HG03159 (cell line): ENCODE measurements around the gene CMIP.
A peak's percentile ranks its signal among the peaks of the same experiment; 100 is the strongest.

Experiments
- ATAC-seq: cut with Tn5 transposase; IDR thresholded peaks from one replicate; pipeline ENCODE4 v1.9.1; 2021; ENCODE audit warnings: mild to moderate bottlenecking, moderate library complexity; ENCODE audit not compliant: unreplicated experiment

Gene CMIP

DNA sequence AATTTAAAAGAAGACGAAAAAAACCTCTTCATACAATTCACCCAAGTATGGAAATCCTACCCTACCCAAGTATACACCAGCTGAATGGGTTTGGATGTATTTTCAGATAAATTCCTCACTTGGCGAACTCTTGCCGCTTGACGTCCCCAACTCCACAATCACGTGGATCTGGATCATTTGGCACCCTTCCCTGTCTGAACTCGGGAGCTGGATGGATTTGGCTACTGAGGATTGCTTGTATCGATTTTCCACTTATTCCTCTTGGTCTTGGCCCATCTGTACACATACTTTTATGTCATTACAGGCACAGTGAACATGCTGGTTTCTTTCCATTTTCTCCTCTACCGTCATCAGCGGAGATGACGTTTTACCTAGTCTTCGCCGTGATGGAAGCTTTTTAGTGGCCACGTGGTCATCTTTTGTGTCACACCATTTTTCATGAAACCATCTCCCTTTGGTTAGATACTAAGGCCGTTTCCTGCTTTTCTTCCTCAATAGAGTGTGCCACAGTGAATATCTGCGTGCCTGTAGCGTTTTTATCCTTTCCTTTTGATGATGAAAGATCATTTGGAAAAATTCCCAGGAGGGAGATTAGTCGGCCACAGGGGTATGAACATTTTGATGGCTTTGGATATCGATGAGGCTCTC lies 47.1 kb downstream of the CMIP start:
- ATAC-seq, result no peak

DNA sequence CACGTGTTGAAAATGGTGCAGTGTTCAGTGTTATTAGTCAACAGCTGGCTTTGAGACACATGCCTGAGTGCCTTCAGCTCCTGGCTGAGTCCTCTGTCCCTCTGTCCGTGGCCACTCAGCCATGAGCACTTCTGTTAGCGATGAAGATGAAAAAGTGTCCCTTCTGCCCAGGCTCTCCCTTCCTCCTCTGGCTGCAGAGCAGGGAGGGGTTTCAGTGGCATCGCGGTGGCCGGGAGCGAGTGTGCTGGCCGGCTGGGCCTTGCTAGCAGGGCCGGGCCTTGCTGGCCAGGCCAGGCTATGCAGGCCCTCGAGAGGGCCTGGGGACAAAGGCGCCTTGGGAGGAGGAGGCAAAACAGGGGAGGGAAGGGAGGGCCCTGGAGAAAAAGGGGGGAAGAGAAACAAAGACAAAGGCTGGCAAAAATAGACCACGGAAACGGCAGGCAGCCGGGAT lies 47.7 kb downstream of the CMIP start:
- no peak for ATAC-seq

DNA sequence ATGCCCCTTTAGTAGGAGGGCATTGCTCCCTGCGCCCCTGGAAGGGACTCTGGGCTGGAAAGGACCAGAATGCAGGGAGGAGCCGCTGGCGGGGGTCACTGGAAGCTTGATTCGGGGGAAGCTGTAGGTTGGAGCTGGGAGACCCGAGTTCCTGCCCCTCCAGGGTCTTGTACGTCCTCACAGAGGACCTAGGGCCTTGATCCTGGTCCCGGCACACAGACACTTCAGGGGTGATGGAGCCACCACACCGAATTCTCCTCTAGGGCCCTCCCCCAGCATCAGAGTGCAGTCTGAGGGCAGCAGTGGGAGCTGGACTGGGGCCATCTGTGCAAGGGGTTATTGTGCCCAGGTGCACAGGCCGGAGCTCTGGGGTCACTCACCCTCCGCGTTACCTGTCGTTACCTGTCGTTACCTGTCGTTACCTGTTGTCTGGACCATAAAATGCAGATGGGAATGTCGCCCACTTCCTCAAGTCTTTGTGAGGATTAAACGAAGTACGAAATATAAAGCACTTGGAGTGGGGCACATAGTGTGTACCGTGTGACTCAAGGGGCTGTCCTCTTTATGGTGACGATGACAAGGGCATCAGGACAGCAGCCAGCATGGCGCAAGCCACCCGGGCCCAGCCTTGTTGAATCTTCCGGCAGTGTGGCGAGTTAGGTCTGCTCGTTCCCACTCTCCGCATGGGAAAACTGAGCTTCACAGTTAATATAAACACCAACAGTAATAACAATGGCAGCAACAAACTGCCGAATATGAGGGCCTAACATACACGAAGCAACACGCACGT lies 48.6 kb downstream of the CMIP start:
- ATAC-seq, result no peak

GRCh38 chr16:81493755-81494433 lies 49.3 kb downstream of the CMIP start:
- ATAC-seq, result no peak

DNA sequence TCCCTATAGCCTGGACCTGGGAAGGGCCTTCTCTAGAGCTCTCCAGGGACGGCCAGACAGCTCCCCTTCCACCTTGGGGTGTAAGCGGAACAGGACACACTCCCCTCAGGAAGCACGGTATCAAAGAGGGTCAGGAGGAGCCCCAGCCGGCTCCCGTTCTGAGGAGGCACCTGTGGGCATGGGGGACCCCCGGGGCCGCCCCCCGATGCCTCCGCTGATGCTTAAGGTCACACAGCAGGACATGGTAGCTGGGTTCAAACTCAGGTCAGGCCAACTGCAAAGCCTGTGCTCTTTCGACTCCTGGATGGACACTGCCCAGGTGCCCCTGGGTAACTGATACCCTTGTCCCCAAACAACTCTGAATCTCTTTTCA lies 49.8 kb downstream of the CMIP start:
- ATAC-seq, result no peak

DNA sequence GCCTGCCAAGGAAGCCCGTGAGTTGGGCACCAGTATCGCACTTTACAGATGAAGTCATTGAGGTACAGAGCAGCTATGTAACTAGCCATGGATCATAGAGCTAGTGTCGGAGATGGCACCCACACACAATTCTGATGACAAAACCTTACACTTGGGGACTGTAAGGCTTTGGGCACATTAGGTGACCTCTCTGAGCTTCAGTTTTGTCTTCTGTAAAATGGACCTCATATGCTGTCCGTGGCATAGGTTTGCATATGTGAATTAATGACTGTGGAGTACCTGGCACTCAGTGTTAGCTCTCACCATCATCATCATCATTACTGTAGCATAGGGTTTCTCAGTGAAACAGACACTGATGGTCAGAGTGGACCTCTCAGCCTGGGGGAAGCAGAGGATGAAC lies 50.3 kb downstream of the CMIP start:
- ATAC-seq, result no peak

GRCh38 chr16:81495321-81496234 lies 51.0 kb downstream of the CMIP start:
- ATAC-seq, result no peak

- no peak for ATAC-seq
Observed at GRCh38 chr16:81496321-81496720, 51.7 kb downstream of the CMIP start.

DNA sequence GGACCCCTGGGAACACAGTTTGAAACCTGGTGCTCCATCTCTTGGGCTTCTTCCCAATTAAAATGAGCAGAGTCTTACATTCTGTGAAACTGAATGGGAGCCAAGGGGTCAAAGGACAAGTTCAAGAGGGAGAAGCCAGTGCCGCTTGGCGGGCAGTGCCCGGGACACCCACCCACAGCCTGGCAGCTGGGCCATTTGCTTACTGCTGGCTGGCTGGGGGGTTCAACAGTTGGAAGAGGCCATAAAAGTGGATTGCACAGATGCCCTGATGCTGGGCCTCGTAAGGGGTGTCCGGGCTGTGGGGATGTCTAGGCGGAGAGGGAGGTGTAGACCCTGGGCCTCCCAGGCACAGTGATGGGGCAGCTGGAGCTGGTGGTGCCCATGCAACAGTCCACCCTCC lies 52.1 kb downstream of the CMIP start:
- ATAC-seq, result no peak

DNA sequence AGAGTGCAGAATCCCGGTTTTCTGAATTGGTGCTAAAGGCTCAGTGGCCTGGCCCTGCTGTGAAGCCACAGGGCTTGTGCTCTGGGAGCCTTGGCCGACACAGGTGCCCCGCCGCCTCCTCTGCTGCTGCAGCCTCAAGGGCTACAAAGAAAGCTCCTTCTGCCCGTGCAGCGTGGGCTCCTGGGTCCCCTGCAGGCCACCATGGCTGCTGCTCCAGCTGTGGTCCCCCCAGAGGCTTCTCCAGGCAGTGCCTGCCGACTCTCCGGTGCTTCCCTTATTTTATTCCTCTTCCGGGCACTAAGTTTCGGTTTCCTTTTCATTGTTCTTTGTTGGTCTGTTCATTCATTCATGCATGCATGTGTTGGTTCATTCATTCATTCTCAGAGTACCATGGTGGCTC lies 53.1 kb downstream of the CMIP start:
- no peak for ATAC-seq

- ATAC-seq, result no peak
Observed at GRCh38 chr16:81498351-81498750, 53.7 kb downstream of the CMIP start.

DNA sequence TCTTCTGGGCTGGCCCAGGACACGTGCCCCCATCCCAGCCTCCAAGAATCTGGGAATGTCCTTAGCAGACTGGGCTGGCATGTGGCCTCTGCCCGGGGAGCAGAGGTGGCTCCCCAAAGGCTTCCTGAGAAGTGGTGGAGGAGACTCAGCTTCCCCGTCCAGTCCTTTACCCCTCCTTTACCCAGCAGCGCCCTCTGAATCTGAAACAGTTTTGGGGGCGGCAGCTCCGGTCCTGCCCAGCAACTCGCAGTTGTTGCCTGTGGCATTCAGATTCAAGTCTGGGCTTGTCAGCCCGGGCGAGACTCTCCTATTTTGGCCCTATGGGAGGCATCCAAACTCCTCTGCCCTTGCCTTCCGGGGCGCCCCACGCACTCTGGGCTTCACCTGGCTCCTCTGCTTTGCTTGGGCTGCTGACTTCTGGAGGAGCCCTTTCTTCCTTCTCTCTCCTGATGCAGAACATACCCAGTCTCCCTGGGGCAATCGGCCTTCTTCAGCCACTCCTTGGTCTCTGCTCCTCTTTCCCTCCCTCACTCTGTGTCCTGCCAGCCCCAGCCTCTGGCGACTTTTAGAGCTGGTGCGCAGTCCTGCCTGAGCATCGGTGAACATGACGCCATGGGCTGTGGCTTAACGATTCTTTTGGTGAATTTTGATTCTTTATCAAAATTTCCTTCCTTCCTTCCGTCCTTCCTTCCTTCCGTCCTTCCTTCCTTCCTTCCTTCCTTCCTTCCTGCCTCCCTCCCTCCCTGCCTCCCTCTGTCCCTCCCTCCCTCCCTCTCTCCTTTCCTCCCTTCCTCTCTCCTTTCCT lies 55.2 kb downstream of the CMIP start:
- no peak for ATAC-seq

DNA sequence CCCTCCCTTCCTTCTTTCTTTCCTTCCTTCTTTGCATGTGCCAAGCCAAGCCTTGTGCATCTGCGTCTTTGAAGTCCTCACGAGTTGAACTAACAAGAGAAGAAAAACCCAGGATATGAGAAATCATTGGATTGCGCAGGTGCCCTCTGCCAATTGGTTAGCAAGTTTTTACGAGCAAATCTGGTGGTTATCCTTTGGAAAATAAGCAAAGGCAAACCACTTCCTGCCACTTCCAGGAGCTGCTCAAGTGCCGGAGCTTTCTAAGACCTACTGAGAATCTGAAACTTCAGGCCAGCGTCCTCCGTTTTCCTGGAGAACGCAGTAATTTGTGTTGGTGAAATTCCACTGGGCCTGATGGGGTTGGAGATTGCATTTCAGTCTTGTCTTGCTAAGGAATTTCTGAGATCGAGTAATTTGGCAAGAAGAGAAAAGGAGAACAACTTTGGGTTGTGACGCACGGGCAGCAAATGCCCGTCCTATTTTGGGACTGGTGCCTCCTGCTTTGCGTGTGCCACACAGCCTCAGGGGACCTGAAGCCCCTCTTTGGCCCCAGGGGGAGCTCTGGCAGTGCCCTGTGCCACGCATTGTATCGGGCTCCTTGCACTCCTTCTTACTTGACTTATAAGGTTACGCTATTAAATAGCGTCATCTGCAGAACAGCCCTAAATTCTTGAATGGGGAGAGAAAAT lies 56.4 kb downstream of the CMIP start:
- no peak for ATAC-seq

GRCh38 chr16:81502396-81503070 lies 57.9 kb downstream of the CMIP start:
- ATAC-seq, result no peak

DNA sequence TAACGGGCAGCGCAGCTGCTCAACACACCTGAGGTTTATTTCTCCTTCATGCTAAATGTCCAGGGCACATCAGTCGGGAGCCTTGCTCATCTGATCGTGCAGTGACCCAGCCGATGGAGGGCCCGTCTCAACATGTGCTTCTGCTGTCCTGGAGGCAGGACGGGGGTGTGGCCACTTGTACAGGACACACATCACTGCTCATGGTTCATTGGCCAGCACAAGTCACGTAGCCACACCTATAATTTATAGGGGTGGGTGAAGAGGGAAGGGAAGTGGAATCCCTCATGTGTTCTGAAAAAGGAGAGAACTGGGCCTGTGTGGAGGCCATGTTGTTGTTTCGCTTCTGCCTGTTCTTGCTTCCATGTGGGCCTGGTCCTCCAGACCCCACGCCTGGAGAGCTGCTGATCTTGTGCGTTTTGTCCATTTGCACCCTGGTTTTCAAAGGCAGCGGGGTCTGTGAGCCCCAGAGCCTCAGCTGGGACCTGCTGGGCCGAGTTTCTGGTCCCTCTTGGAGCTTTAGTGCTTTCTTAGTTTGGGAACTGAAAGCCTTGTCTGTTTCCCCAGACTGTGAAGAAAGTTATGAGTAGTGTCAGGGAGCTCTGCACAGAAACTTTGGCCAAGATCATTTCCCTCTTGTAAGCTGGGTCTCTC lies 60.5 kb downstream of the CMIP start:
- ATAC-seq, result peak; percentile 82

- no peak for ATAC-seq
Observed at GRCh38 chr16:81509404-81509803, 64.8 kb downstream of the CMIP start.

DNA sequence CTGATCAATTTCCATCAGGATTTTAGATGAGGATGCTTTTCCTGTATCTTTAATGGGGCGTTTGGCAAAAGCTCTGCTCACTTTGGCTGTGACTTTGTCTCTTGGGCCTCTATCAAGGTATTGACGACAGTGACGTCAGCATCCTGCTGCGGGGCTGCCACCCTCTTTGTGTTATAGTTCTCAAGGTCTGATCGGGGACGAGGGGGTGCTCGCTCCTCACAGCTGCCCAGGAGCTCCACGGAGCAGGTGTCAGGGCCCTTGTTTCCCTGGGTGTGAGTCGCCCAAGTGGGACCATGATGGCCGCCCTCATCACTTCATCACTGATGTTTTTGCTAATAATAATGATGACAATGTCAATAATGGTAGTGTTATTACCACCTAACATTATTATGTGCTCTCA lies 65.4 kb downstream of the CMIP start:
- no peak for ATAC-seq

DNA sequence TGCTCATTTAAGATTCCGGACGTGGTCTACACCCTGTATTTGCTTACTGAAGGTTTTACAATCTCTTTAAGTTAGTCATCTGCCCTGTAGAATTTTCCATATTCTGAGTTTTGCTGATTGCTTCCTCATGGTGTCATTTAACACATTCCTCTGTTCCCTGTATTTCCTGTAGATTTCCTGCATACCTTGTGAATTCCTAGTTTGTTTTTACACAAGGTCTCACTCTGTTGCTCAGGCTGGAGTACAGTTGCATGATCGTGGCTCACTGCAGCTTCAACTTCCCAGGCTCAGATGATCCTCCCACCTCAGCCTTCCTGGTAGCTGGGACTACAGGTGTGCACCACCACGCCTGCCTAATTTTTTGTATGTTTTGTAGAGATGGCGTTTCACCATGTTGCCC lies 66.8 kb downstream of the CMIP start:
- ATAC-seq, result no peak
